ENCODE data around the gene ACP2.

The ACP2 gene

DNA sequence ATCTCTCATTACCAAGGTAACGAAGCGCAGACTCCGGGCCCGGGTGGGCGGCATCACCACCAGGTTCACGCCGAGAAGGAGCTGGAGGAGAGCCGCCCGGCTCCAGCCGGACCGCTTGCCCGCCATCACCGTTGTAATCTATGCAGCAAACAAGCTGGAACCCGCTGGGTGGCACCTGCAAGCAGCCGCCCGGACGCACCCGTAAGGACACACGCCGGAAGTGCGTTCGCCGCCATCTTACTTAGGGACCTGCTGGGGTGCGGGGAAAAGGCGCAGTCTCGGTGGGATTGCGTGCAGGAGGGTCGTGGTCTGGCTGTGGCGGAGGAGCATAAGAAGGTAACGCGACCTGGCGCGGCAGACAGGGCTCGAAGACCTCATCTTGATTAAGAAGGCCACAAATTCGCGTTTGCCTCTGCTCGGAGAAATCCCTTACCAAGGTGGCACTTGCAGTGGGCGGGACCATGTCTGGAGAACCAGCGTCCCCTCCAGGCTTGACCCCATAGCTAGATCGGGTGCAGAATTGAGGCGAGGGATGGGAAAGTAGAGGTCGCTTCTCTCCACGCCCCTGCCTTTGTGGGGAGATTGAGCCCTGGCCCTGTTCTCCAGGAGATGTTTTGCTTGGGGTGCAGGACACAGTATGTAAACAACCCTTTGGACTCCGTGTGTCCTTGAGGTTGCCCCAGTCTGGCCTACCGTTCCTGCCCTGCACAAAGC is at the start of gene ACP2:
Gene ACP2, minus strand, starts transcription at position 151 of the 714 bp plus-strand sequence. Its CDS starts 25 bp downstream, at position 126.
- TF ChIP-seq CTCF (IDR thresholded peaks at IDR 0.05; ENCODE audit: control insufficient read depth, insufficient read depth, low read depth, low read length, missing control alignments), result peak; percentile 23
- no peak for DNase-seq (ENCODE audit: low read depth)
- peak within 1 kb of the TSS; percentile 85 for H3K4me3 ChIP-seq (ENCODE audit: control insufficient read depth, low read depth, low read length)

- no peak for DNase-seq (ENCODE audit: low read depth)
- TF ChIP-seq CTCF (IDR thresholded peaks at IDR 0.05; ENCODE audit: control insufficient read depth, insufficient read depth, low read depth, low read length, missing control alignments), result no peak
- no peak overlapping the region for H3K4me3 ChIP-seq (ENCODE audit: control insufficient read depth, low read depth, low read length)
Observed at GRCh38 chr11:47296045-47296444, 47.4 kb upstream of the ACP2 start.

- TF ChIP-seq CTCF (IDR thresholded peaks at IDR 0.05; ENCODE audit: control insufficient read depth, insufficient read depth, low read depth, low read length, missing control alignments), result no peak
- no peak for DNase-seq (ENCODE audit: low read depth)
- H3K4me3 ChIP-seq (ENCODE audit: control insufficient read depth, low read depth, low read length), result no peak overlapping the region
Observed at GRCh38 chr11:47295385-47295784, 46.8 kb upstream of the ACP2 start.

- DNase-seq (ENCODE audit: low read depth), result no peak
- H3K4me3 ChIP-seq (ENCODE audit: control insufficient read depth, low read depth, low read length), result no peak overlapping the region
- TF ChIP-seq CTCF (IDR thresholded peaks at IDR 0.05; ENCODE audit: control insufficient read depth, insufficient read depth, low read depth, low read length, missing control alignments), result no peak
Observed at GRCh38 chr11:47289856-47290255, 41.2 kb upstream of the ACP2 start.

GRCh38 chr11:47288066-47288465 is 39.5 kb upstream of the ACP2 start:
- H3K4me3 ChIP-seq (ENCODE audit: control insufficient read depth, low read depth, low read length), result no peak overlapping the region
- no peak for TF ChIP-seq CTCF (IDR thresholded peaks at IDR 0.05; ENCODE audit: control insufficient read depth, insufficient read depth, low read depth, low read length, missing control alignments)
- no peak for DNase-seq (ENCODE audit: low read depth)

- H3K4me3 ChIP-seq (ENCODE audit: control insufficient read depth, low read depth, low read length), result no peak overlapping the region
- no peak for TF ChIP-seq CTCF (IDR thresholded peaks at IDR 0.05; ENCODE audit: control insufficient read depth, insufficient read depth, low read depth, low read length, missing control alignments)
- no peak for DNase-seq (ENCODE audit: low read depth)
Observed at GRCh38 chr11:47285969-47286770, 37.6 kb upstream of the ACP2 start.
